Posterior vena cava (tissue), 2 donors: ENCODE results near the gene MGP. TPM values are rescaled to one million over a fixed set of nuclear protein-coding genes. Genes with fewer than 3 reads are reported as not detected.
A peak's percentile ranks its signal among the peaks of the same experiment; 100 is the strongest.

Experiments
- DNase-seq: peaks from one replicate; pipeline ENCODE4 v3.0.0-alpha.2; 2020; ENCODE audit warnings: low spot score
- intact Hi-C, 2 donors: fragments of 100-400 bp; cut with DNase I; formaldehyde crosslinking; loops; one replicate each; pipeline versions ENCODE4 v1.14.1 to v1.14.2; 2022 to 2023
- total RNA-seq, 2 donors: library from RNA; stranded (reverse); fragmentation: NEBNext Ultra II Directional; extraction: Animal tissue kit (Norgen Biotek cat#: 25700); gene quantifications; one replicate each; pipeline ENCODE4 v1.2.1, GENCODE V29; 2021
- donor health status: DM: yes; HTN: yes; CAD: no.
- donor health status: DM: yes; HTN: yes; CAD: no.

The MGP gene
- total RNA-seq, 2 donors from 2014 or later: 4,815 to 5,579 TPM

- intact Hi-C loops: loop anchor here (2.0 to 10.0 kb wide), 3 partner anchors 51 to 423 kb away; no protein-coding TSS in a partner anchor
- peak; percentile 83 for DNase-seq
These were observed 43.9 kb downstream of the MGP start for GRCh38 chr12:14841761-14842160.

- intact Hi-C loops: loop anchor here (2.0 to 10.0 kb wide), 3 partner anchors 52 to 424 kb away; no protein-coding TSS in a partner anchor
- DNase-seq: no peak
These were observed 45.0 kb downstream of the MGP start for GRCh38 chr12:14840616-14841015.

GRCh38 chr12:14839262-14839661 is 46.4 kb downstream of the MGP start:
- no peak for DNase-seq
- intact Hi-C loops: no loop called here

GRCh38 chr12:14836336-14837210 is 49.1 kb downstream of the MGP start:
- DNase-seq: no peak
- intact Hi-C loops: no loop called here

- intact Hi-C loops: no loop called here
- no peak for DNase-seq
These were observed 51.1 kb downstream of the MGP start for GRCh38 chr12:14834509-14834908.

- intact Hi-C loops: no loop called here
- no peak for DNase-seq
These were observed 51.7 kb downstream of the MGP start for GRCh38 chr12:14833952-14834351.

- intact Hi-C loops: no loop called here
- no peak for DNase-seq
These were observed 52.3 kb downstream of the MGP start for GRCh38 chr12:14833336-14833735.

Other genes starting within 250 kb of the MGP start
- gene GUCY2C, start 189.3 kb downstream of the MGP start, total RNA-seq: under 1 TPM in 1 of 2 donors, not detected in 1; 0.10 TPM
- gene WBP11, start 82.4 kb downstream of the MGP start, total RNA-seq: 10 to 100 TPM; 37.2 to 39.2 TPM
- gene C12orf60, start 82.2 kb downstream of the MGP start, total RNA-seq: under 1 TPM; 0.62 to 0.74 TPM
- gene SMCO3, start 71.7 kb downstream of the MGP start, total RNA-seq: 1 to 10 TPM in 1 of 2 donors, under 1 TPM in 1; 0.57 to 1.4 TPM
- 10 to 100 TPM; 11.3 to 16.1 TPM for gene ART4, start 42.3 kb downstream of the MGP start, total RNA-seq
- 1 to 10 TPM; 1.0 to 1.2 TPM for gene ERP27, start 52.7 kb upstream of the MGP start, total RNA-seq
- gene ARHGDIB, start 75.7 kb upstream of the MGP start, total RNA-seq: 100 to 1,000 TPM in 1 of 2 donors, 10 to 100 TPM in 1; 96.6 to 157 TPM
- gene PDE6H, start 87.2 kb upstream of the MGP start, total RNA-seq: not detected